ENCODE results near the gene POLE3. TPM values are rescaled to one million over a fixed set of nuclear protein-coding genes. Genes with fewer than 3 reads are reported as not detected.

The POLE3 gene
- total and polyA plus RNA-seq, 9 of the 15 experiments (the other 6 are each of a cell fraction or from before 2014, with no cell fraction given) = 52.6 to 179 (median 110) TPM

DNA sequence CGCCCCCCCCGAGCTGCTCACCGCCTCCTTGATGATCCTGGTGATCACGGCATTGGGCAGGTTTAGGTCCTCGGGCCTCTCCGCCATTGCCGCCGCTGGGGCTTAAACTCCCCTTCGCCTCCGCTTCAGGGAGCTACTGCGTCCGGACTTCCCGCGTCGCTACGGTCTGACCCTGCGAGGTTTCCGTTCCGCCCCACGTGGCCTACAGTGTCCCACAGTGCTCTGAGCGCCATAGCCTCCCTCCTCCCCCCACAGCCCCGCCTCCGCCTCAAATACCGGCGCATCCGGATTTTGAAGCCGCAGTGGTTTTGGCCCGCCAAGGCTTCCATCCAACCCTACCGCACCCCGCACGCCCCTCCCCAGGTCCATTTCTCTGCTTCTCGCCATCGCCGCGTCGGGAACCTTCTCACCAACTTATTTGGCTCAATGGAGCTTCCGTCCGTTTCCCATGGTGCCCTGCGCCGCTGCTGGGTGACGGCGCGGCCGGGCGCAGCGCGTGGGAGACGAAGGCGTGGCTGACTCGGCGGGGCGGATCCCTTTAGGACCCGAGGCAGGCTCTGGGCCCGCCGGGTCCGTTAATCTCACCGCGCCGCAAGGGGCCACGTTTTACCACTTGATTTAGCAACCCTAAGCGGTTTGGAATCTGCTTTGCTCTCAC lies at the start of gene POLE3, which contains the start of gene C9orf43 (continued):
- no peak for TF ChIP-seq PTBP1 (IDR thresholded peaks at IDR 0.05; ENCODE audit: low read depth, low read length)
- TF ChIP-seq TARDBP (IDR thresholded peaks at IDR 0.05) = no peak
- TF ChIP-seq ZBTB49 (CRISPR knock-in tag; IDR thresholded peaks at IDR 0.05; ENCODE audit: borderline replicate concordance) = no peak; the same call in 1 of the 2 replicates
- no peak for TF ChIP-seq HMBOX1 (IDR thresholded peaks at IDR 0.05)
- TF ChIP-seq, protein P1, sequence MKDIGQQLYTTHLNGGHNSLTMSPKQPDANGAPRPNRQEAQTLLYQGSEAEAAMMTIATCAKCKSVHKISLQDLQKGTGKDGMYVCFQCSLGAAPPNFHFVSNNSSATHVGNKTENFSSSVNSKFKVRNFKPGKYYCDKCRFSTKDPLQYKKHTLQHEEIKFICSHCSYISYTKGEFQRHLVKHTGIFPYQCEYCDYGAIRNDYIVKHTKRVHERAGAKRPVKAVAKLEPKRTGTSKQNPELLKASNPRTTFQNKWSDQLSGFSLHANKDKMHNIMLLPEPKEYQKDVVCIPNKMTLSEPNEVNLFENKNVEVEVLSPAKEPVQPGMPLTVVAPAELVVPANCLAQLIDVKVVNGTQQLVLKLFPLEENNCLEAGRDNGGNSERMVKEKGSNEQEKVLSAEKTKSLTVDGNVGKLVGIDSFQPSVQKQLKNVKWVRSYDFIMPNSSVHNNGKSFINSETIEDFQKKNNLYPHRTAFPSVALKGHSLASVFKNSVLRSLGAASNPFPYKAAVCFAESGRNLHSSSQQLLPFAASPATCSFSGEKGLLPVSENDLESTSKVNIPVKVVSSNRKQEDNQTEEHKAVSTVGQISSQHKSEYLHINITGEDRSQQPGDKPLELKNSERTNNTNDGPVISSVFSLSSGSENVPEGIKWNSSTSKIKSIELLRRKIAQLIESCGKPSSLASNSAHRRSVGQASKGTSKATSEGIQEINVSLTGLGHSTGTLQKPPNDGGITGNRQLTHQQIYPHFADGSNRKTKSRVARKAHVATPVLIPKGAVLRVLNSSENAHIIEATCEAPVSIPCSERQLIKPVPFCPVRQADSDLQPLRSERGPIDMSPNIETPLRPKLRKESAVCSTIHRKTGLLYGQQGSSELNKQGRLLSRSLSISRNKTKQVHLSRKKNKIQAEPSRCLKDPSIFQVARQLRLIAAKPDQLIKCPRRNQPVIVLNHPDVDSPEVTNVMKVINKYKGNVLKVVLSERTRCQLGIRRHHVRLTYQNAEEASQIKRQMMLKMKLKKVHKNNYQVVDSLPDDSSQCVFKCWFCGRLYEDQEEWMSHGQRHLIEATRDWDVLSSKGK (CRISPR knock-in tag; IDR thresholded peaks at IDR 0.05) = no peak
- no peak for TF ChIP-seq NR3C1 (CRISPR knock-in tag; IDR thresholded peaks at IDR 0.05)
- TF ChIP-seq, protein P2, sequence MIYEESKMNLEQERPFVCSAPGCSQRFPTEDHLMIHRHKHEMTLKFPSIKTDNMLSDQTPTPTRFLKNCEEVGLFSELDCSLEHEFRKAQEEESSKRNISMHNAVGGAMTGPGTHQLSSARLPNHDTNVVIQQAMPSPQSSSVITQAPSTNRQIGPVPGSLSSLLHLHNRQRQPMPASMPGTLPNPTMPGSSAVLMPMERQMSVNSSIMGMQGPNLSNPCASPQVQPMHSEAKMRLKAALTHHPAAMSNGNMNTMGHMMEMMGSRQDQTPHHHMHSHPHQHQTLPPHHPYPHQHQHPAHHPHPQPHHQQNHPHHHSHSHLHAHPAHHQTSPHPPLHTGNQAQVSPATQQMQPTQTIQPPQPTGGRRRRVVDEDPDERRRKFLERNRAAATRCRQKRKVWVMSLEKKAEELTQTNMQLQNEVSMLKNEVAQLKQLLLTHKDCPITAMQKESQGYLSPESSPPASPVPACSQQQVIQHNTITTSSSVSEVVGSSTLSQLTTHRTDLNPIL (CRISPR knock-in tag; IDR thresholded peaks at IDR 0.05) = no peak
- peak; percentile 86 for TF ChIP-seq KDM5B (IDR thresholded peaks at IDR 0.05; ENCODE audit: insufficient replicate concordance, low read depth, low read length)
- no peak for TF ChIP-seq SAFB (IDR thresholded peaks at IDR 0.05; ENCODE audit: borderline replicate concordance, low read depth, low read length)
- peak; percentile 62 for TF ChIP-seq SOX6 (IDR thresholded peaks at IDR 0.05)
- TF ChIP-seq SP1 (CRISPR knock-in tag; IDR thresholded peaks at IDR 0.05) = peak; percentile 92
- peak; percentile 56; the same call in 1 of the 2 replicates for TF ChIP-seq MIER1 (IDR thresholded peaks at IDR 0.05; ENCODE audit: low read depth)
- no peak for TF ChIP-seq SMARCA5 (IDR thresholded peaks at IDR 0.05)
- TF ChIP-seq CTBP1 (IDR thresholded peaks at IDR 0.05; ENCODE audit: borderline replicate concordance) = peak; percentile 86; the same call in 1 of the 2 replicates
- TF ChIP-seq ZNF707 (CRISPR knock-in tag; conservative IDR thresholded peaks at IDR 0.05) = no peak
- TF ChIP-seq ZNF586 (CRISPR knock-in tag; conservative IDR thresholded peaks at IDR 0.05) = no peak
- peak; percentile 77; the same call in 1 of the 2 replicates for TF ChIP-seq POLR2AphosphoS5 (IDR thresholded peaks at IDR 0.05; ENCODE audit: control insufficient read depth, insufficient read depth, low read depth, low read length)
